CD4-positive, alpha-beta T cell treated with Interleukin-4 for 1 hour (primary cell): Measurements from ENCODE around the gene KLHL15.
"Not testable (repeated sequence)": the region's sequence is repeated elsewhere in the genome, so short reads cannot be mapped to it uniquely, and the experiment has no call there.

Experiments used
- DNase-seq, 2 donors: peaks; one replicate each; pipeline ENCODE4 v3.0.0-alpha.2; 2020 to 2022

KLHL15 gene

GRCh38 chrX:24014388-24015018 is 12.5 kb downstream of the KLHL15 start:
- no peak for DNase-seq

DNA sequence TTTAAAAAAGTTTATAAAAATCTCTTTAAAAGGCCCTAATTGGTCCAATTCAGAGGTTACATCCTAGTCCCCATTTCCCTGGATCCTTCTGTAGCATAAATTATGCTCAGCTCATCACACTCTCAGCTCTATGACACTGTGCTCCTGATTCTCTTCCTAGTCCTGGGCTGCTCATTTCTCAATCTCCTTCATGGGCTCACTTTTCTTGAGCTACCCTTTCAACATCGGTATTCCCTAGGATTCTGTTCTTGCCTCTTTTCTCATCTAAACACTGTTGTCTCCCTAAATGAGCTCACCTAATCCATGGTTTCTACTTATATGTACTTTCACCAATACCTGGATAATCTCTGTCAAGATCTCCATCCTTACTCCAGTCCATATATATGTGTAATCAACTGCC is 14.7 kb downstream of the KLHL15 start:
- no peak for DNase-seq

- no peak for DNase-seq
These were observed 21.1 kb downstream of the KLHL15 start for GRCh38 chrX:24005867-24006266.

DNA sequence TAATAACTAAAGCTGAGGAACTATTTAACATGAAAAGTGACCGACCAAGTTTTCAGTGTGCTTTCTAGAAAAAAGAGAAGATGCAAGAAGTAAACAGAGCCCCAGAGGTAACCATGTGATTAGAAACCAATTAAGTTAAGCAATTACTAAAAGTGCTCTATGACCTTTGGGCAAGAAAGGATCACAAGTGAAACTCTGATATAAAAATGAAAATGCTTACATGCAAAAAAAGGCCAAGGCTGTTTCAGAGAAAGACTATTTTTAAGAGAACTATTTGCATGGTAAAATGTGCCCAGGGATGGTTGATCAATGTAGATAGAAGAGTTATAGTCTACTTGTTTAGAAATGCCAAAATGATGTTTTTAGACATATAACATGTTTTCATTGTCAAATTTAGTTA is 22.0 kb downstream of the KLHL15 start:
- no peak for DNase-seq

GRCh38 chrX:24002792-24003191 is 24.2 kb downstream of the KLHL15 start:
- no peak for DNase-seq

DNA sequence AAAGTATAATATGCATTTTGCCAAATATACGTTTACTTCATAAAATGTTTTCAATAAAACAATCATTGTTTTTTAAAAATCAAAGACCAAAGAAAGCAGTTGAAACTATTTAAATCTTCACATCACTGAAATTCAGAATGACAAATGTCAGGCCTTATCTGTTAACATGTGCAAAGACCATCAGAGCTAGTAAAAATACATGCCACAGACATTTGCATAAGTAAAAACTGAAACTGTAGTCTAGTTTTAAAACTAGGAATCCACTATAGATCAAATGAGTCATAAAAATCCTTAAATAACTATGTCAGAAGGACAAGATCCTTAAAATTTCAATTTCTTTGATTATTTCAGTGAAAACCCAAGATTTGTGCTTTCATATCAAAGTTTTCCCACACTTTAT is 24.8 kb downstream of the KLHL15 start:
- no peak for DNase-seq

DNA sequence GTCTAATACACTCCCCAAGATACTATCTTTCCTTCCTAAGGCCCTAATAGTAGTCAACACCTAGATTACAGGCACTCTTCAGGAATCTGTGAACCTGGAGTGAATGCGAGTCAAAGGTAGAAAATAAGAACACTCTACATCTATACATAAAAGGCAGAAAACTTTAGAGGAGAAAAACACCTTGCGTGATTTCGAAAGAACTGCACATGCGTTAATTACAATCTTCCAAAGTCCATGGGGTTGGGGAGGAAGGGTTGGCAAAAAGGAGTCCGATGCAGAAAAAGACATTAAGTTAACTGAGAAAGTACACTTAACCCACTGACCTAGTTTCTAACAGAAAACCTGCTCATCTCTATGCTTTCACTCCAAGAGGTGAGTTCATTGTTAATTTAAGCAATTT is 27.3 kb downstream of the KLHL15 start:
- DNase-seq = no peak

- no peak for DNase-seq
These were observed 33.9 kb downstream of the KLHL15 start for GRCh38 chrX:23993012-23993633.

GRCh38 chrX:23992431-23992830 is 34.6 kb downstream of the KLHL15 start:
- DNase-seq = no peak

GRCh38 chrX:23990455-23990854 is 36.5 kb downstream of the KLHL15 start:
- no peak for DNase-seq

DNA sequence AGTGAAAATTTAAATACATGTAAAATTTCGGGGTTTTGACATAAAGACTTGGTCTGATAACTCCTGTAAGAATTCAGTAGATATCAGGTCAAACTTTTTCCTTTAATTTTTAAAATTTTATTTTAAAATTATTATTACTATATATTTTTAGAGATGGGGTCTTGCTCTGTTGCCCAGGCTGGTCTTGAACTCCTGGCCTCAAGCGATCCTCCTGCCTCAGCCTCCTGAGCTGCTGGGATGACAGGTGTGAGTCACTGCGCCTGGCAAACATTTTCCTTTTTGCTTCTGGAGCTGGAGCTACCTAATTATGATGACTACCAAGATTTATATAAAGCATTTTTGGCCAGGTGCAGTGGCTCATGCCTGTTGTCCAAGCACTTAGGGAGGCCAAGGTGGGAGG is 37.3 kb downstream of the KLHL15 start:
- DNase-seq = no peak

DNA sequence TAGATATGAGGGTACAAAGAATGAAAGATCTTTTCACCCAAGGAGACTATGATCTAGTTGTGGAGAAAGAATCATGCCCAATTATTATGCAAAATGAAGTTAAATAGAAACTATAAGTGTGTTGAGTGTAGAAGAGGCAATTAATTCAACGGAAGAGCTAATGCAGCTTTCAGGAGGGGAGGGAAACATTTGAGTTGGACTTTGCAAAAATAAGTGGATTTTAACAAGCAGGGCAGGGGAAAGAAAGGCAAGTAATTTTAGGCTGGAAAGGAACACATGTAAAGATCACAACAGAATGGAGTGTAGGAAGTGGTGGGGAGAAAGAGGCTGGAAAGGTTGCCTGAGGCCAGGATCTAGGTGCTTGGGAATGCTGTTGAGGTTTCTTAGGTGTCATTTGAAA is 44.1 kb downstream of the KLHL15 start:
- no peak for DNase-seq

DNA sequence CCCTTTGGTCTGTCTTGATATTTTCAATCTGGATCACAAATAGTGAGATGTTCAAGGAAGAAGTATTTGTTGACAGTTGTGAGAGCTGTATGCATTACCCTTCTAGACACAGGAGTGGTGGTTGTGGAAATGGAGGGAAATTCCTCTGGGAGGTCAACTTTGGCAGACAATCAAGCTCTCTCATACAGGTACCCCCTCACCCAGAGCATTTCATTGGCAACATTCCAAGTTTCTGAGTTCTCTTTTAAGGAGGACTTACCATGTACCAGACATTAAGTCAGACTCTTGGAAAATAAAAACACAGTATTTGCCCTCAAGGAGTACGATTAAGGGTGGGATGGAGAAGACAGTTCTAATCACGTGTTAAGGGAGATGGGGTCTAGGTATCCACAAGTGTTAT is 45.3 kb downstream of the KLHL15 start:
- DNase-seq = no peak

GRCh38 chrX:23981222-23981621 is 45.8 kb downstream of the KLHL15 start:
- DNase-seq = no peak

- no peak for DNase-seq
These were observed 47.0 kb downstream of the KLHL15 start for GRCh38 chrX:23980011-23980441.

GRCh38 chrX:23978491-23978890 is 48.5 kb downstream of the KLHL15 start:
- DNase-seq = no peak

DNA sequence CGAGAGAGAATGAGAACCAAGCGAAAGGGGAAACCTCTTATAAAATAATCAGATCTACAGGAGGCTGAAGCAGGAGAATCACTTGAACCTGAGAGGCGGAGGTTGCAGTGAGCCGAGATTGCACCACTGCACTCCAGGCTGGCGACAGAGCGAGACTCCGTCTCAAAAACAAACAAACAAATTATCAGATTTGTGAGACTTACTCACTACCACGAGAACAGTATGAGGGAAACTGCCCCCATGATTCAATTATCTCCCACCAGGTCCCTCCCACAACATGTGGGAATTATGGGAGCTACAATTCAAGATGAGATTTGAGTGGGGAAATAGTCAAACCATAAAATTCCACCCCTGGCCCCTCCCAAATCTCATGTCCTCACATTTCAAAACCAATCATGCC is 61.4 kb downstream of the KLHL15 start:
- DNase-seq = not testable (repeated sequence)

- DNase-seq = no peak
These were observed 62.8 kb downstream of the KLHL15 start for GRCh38 chrX:23964191-23964590.

DNA sequence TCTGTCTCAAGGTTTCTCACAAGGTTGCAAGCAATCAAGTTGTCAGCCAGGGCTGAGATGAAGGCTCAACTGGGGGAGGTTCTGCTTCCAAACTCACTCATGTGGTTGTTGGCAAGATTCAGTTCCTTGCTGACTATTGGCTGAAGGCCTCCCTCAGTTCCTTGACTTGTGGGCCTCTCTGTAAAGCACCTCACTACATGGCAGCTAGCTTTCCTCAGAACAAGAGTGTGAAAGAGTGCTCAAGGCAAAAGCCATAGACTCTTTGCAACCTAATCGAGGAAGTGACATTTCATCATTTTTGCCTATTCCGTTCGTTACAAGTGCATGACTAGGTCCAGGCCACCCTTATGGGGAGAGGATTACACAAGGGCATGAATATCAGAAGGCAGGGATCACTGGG is 67.2 kb downstream of the KLHL15 start:
- DNase-seq = peak in 1 of 2 donors; percentile 23

DNA sequence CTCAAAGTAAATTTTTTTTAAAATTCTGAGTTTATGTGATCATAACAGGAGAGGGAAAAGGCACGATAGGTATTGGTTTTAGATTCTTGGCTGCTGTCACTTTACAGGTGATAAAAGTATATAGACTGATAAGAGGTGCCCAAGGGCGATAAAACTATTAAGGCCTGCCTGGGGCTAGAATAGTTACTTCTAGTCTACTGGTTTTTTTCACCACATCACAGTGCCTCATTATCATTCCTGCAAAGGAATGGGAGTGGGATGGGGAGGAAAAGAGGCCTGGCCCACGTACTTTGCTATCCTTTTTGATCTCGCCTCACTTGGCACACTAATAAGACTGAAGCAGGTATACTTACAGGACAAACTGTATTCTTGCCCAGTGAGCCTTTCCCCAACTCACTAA is 72.6 kb downstream of the KLHL15 start:
- DNase-seq = no peak

- peak in 1 of 2 donors; percentile 14 for DNase-seq
These were observed 73.1 kb downstream of the KLHL15 start for GRCh38 chrX:23953908-23954269.

DNA sequence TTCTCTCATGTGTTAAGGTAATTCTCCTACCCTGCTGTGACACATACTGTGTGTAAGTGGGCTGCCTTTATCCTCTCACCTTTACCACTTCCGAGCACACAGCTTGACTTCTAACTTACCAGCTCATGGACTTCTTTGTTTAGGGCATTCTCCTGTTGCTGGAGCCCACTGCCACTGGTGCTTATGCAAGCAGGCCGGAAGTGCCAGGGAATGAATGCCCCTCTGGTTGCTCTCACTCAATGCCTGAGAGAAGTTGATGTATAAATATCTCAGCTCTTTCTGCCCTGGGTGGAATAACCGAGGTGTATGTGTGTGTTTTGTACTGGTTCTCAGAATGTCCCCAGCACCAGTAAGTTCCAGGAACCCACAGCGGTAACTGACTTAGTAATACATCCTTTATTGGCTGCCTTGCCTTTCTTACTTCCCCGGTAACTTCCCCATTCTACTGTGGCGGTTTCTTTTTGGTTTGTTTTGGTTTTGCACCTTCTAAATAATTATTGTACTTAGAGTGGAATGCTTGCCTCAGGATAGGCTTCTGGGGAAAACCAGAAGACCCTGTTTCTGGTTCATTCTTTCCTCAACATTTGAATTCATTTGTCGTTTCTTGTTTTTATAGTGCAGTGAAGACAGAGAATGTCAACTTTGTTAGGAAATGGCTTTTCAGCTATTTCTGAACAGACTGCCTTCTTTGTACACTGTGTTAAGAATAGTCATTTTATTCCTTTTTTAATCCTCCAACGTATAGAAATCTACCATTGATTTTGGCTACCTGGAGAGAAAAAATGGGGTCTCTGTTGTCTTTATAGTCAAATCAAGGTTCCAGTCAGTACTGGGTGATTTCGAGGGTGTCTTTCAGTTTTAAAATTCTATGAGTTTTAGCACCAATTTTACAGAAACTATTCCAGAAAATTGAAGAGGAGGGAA is 73.7 kb downstream of the KLHL15 start:
- DNase-seq = peak; percentile 45 to 62

GRCh38 chrX:23952391-23952790 is 74.6 kb downstream of the KLHL15 start:
- DNase-seq = no peak

- no peak for DNase-seq
These were observed 81.8 kb downstream of the KLHL15 start for GRCh38 chrX:23945206-23945605.
